ENCODE measurements around the gene SLITRK3. TPM values are rescaled to one million over a fixed set of nuclear protein-coding genes. Genes with fewer than 3 reads are reported as not detected.

Gene SLITRK3
- total and polyA plus RNA-seq, 11 donors = not detected

GRCh38 chr3:165196577-165197480, 645 bp upstream of the SLITRK3 start:
- H3K27ac ChIP-seq = peak overlapping the region in 1 of 12 donors; percentile 49
- H3K9me3 ChIP-seq = no peaks in the 10 kb centered on the region
- ATAC-seq (no peak), DNase-seq (no peak)
- H3K27me3 ChIP-seq = peaks cover 24 to 96% (median 62%) of the 10 kb centered on the region in 9 donors
- intact Hi-C loops (cut with DNase I) = no loop called here
- peak overlapping the region in 11 of 12 donors; percentile 15 to 53 (median 44) for H3K4me3 ChIP-seq
- WGBS, 4 donors = 2 to 4% (median 3%) methylated on average over 46 to 50 of the region's 50 CpGs
- peaks cover 0 to 40% (median 16%) of the 10 kb centered on the region in 12 donors for H3K4me1 ChIP-seq
- TF ChIP-seq CTCF (IDR thresholded peaks at IDR 0.05) = no peak
- no peaks in the 10 kb centered on the region for H3K36me3 ChIP-seq

DNA sequence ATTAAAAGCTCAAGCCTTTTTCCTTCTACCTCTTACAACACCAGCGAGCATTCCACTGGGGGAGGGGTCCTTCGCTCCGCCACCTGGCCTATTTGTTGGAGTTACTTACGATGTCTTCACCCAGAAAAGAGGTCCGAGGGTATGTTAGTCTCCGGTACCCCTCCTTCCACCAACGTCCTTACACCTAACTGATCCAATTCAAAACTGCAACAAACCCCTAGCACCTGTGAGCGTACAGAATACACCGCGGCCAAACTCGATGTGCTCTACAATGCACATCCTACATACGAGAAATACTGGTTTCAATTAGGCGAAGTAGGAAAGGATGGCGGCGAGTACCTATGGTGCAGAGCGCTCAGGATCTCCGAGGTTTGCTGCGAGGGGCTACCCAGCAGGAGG, 944 bp downstream of the SLITRK3 start:
- peaks cover 24 to 91% (median 57%) of the 10 kb centered on the region in 9 donors for H3K27me3 ChIP-seq
- DNase-seq = no peak
- no peak for TF ChIP-seq CTCF (IDR thresholded peaks at IDR 0.05)
- TF ChIP-seq POLR2A (IDR thresholded peaks at IDR 0.05) = no peak
- H3K36me3 ChIP-seq = no peaks in the 10 kb centered on the region
- WGBS, 4 donors = 2 to 4% (median 3%) methylated on average over 18 of the region's 18 CpGs
- H3K9me3 ChIP-seq = no peaks in the 10 kb centered on the region
- intact Hi-C loops (cut with DNase I) = no loop called here
- no peak for ATAC-seq
- H3K27ac ChIP-seq = peak overlapping the region in 1 of 12 donors; percentile 39
- H3K4me1 ChIP-seq = peaks cover 0 to 40% (median 16%) of the 10 kb centered on the region in 12 donors
- H3K4me3 ChIP-seq = peak overlapping the region in 5 of 12 donors; percentile 10 to 50 (median 49)

DNA sequence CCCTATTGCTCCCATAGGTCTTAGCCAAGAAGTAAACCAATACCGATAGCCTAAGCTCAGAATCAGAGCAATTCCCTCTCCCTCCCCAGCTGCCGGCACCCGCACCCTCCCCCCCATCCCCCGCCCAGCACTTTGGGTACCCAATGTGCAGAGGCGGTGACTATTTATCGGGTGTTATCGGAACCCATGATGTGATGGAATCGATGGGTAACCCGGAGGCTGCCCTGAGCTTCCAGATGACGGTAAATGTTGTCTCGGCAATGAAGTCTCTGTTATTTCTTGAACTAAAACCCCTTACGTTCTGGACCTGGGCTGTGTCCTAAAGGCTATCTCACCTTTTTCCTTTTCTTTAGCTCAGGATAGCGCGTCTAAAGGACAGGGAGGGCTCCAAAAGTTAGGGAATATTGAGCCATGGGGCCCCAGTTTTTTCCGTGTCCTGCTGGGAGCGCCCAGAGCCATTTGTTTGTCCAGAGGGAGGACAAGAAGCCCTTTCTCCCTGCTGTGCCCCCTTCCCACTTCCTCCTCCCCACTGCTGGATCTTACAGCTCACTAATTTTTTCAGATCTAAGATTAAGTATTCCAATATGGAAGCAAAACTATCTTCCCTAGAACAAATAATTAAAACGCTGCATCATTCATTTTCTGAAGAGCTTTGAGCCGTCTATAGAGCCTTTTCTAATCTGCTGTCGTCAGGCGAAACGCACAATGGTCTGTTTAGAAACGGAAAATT, 1.5 kb downstream of the SLITRK3 start:
- Histone ChIP-seq H3K27me3 (peaks cover 24 to 85% (median 57%) of the 10 kb centered on the region in 9 donors), H3K9me3 (no peaks in the 10 kb centered on the region), H3K36me3 (no peaks in the 10 kb centered on the region), H3K4me3 (no peak overlapping the region), H3K4me1 (peaks cover 0 to 40% (median 16%) of the 10 kb centered on the region in 12 donors), H3K27ac (peak overlapping the region in 1 of 12 donors; percentile 39)
- TF ChIP-seq POLR2A (IDR thresholded peaks at IDR 0.05) = no peak
- no peak for TF ChIP-seq CTCF (IDR thresholded peaks at IDR 0.05)
- intact Hi-C loops (cut with DNase I) = no loop called here
- DNase-seq (no peak), ATAC-seq (no peak)
- 2 to 5% (median 4%) methylated on average over 21 to 22 of the region's 22 CpGs for WGBS, 4 donors
